Liver (tissue), 9 donors: ENCODE measurements around the gene GPAT3. TPM values are rescaled to one million over a fixed set of nuclear protein-coding genes. Genes with fewer than 3 reads are reported as not detected.

Source experiments
- DNase-seq: peaks from one replicate; pipeline ENCODE4 v3.0.0-alpha.2; 2017; ENCODE audit warnings: low spot score
- H3K27ac ChIP-seq, 2 donors: one replicate each; pipeline ENCODE4 v1.7.0; 2013; ENCODE audit warnings: inconsistent platforms in 2 of 2, low read length in 2 of 2, control low read depth in 1 of 2, low read depth in 1 of 2, mild to moderate bottlenecking in 1 of 2
- H3K27me3 ChIP-seq, 4 donors: one replicate each; pipeline versions ENCODE4 v1.6.1 to v1.7.0; 2013; ENCODE audit warnings: low read length in 3 of 4, inconsistent platforms in 1 of 4, mild to moderate bottlenecking in 1 of 4, moderate library complexity in 1 of 4; ENCODE audit not compliant: control insufficient read depth in 4 of 4, insufficient read depth in 4 of 4
- H3K36me3 ChIP-seq, 4 donors: one replicate each; pipeline versions ENCODE4 v1.6.1 to v1.7.0; 2013; ENCODE audit warnings: low read length in 3 of 4, mild to moderate bottlenecking in 3 of 4, low read depth in 1 of 4, moderate library complexity in 1 of 4; ENCODE audit not compliant: control insufficient read depth in 4 of 4, insufficient read depth in 3 of 4
- H3K4me1 ChIP-seq, 4 donors: one replicate each; pipeline versions ENCODE4 v1.6.1 to v1.7.0; 2013; ENCODE audit warnings: low read length in 3 of 4, mild to moderate bottlenecking in 3 of 4, moderate library complexity in 1 of 4; ENCODE audit not compliant: control insufficient read depth in 4 of 4, insufficient read depth in 4 of 4
- H3K4me3 ChIP-seq, 3 donors: one replicate each; pipeline versions ENCODE4 v1.6.1 to v1.7.0; 2013; ENCODE audit warnings: low read length in 3 of 3, control low read depth in 1 of 3, low read depth in 1 of 3, mild to moderate bottlenecking in 1 of 3
- H3K9ac ChIP-seq, 2 donors: one replicate each; pipeline ENCODE4 v1.7.0; 2013; ENCODE audit warnings: low read length in 2 of 2, mild to moderate bottlenecking in 2 of 2, moderate library complexity in 2 of 2, control low read depth in 1 of 2, low read depth in 1 of 2
- H3K9me3 ChIP-seq, 4 donors: one replicate each; pipeline versions ENCODE4 v1.6.1 to v1.7.0; 2013; ENCODE audit warnings: low read length in 3 of 4; ENCODE audit not compliant: control insufficient read depth in 4 of 4
- EGR1 ChIP-seq, 2 donors: IDR thresholded peaks; 2 replicates each; pipeline ENCODE4 v1.6.1; 2016 to 2018; ENCODE audit warnings: antibody characterized with exemption in 2 of 2, low read depth in 2 of 2
- FOXA1 ChIP-seq: IDR thresholded peaks from 2 replicates; pipeline ENCODE4 v1.6.1; 2016; ENCODE audit warnings: antibody characterized with exemption
- FOXA2 ChIP-seq: IDR thresholded peaks from 2 replicates; pipeline ENCODE4 v1.6.1; 2016; ENCODE audit warnings: antibody characterized with exemption
- GABPA ChIP-seq, 2 donors: IDR thresholded peaks in 1 of 2; conservative IDR thresholded peaks in 1 of 2; 2 replicates each; pipeline ENCODE4 v1.6.1; 2016; ENCODE audit warnings: antibody characterized with exemption in 2 of 2, mild to moderate bottlenecking in 1 of 2, moderate library complexity in 1 of 2
- HNF4A ChIP-seq, 2 donors: conservative IDR thresholded peaks; 2 replicates each; pipeline ENCODE4 v1.6.1; 2016; ENCODE audit warnings: antibody characterized with exemption in 2 of 2, mild to moderate bottlenecking in 2 of 2
- HNF4G ChIP-seq: IDR thresholded peaks from 2 replicates; pipeline ENCODE4 v1.6.1; 2016; ENCODE audit warnings: antibody characterized with exemption
- JUND ChIP-seq, 2 donors: IDR thresholded peaks; 2 replicates each; pipeline ENCODE4 v1.6.1; 2016; ENCODE audit warnings: antibody characterized with exemption in 2 of 2
- NR2F2 ChIP-seq: IDR thresholded peaks from 2 replicates; pipeline ENCODE4 v1.6.1; 2016; ENCODE audit warnings: antibody characterized with exemption
- RAD21 ChIP-seq, 2 donors: IDR thresholded peaks; 2 replicates each; pipeline ENCODE4 v1.6.1; 2016; ENCODE audit warnings: antibody characterized with exemption in 2 of 2, mild to moderate bottlenecking in 2 of 2
- RXRA ChIP-seq, 2 donors: IDR thresholded peaks; 2 replicates each; pipeline ENCODE4 v1.6.1; 2017 to 2018; ENCODE audit warnings: antibody characterized with exemption in 2 of 2, mild to moderate bottlenecking in 1 of 2
- SP1 ChIP-seq: IDR thresholded peaks from 2 replicates; pipeline ENCODE4 v1.6.1; 2018; ENCODE audit warnings: antibody characterized with exemption, mild to moderate bottlenecking
- TAF1 ChIP-seq: conservative IDR thresholded peaks from 2 replicates; pipeline ENCODE4 v1.6.1; 2016; ENCODE audit warnings: antibody characterized with exemption, mild to moderate bottlenecking
- YY1 ChIP-seq: IDR thresholded peaks from 2 replicates; pipeline ENCODE4 v1.6.1; 2016; ENCODE audit warnings: antibody characterized with exemption, mild to moderate bottlenecking
- WGBS: extraction: QIAGEN DNeasy Blood & Tissue Kit; methylation state at CpG from one replicate; pipeline ENCODE4 v1.1.7; 2013; 5-methylcytosine and 5-hydroxymethylcytosine counted together
- polyA plus RNA-seq, 2 donors: library from polyadenylated mRNA; stranded (reverse) in 1 of 2; unstranded in 1 of 2; fragments of 200-250 nt in 1 of 2; fragments of >200 nt in 1 of 2; fragmentation: Nextera tagmentation in 1 of 2; extraction: Ambion mirVana in 1 of 2; gene quantifications; one replicate each; pipeline versions ENCODE4 v1.2.1 to v1.2.3, GENCODE V29; 2013 to 2015
- total RNA-seq, 2 donors: library from RNA; depleted of rRNA; stranded (reverse); fragments of >200 nt; gene quantifications; one replicate each; pipeline ENCODE4 v1.2.3, GENCODE V29; 2014
- TF ChIP-seq, protein P1 (sequence below): IDR thresholded peaks from 2 replicates; pipeline ENCODE4 v1.6.1; 2016; ENCODE audit warnings: antibody characterized with exemption
- TF ChIP-seq, protein P2 (sequence below): fragments of 150-350 bp; IDR thresholded peaks from 2 replicates; pipeline ENCODE4 v1.5.1; 2017; ENCODE audit warnings: improper control_type of control experiment, low read depth, low read length; ENCODE audit not compliant: missing input control
- TF ChIP-seq, protein P3 (sequence below): IDR thresholded peaks from 2 replicates; pipeline ENCODE4 v1.6.1; 2016; ENCODE audit warnings: antibody characterized with exemption
- TF ChIP-seq, protein P4 (sequence below): IDR thresholded peaks from 2 replicates; pipeline ENCODE4 v1.6.1; 2016; ENCODE audit warnings: antibody characterized with exemption
- donor health status: healthy.
- donor health status: healthy.
- donor health status: healthy.
- donor health status: healthy.
- donor health status: healthy.

GPAT3 gene
- total and polyA plus RNA-seq, 4 donors = 1.8 to 6.2 (median 4.5) TPM

DNA sequence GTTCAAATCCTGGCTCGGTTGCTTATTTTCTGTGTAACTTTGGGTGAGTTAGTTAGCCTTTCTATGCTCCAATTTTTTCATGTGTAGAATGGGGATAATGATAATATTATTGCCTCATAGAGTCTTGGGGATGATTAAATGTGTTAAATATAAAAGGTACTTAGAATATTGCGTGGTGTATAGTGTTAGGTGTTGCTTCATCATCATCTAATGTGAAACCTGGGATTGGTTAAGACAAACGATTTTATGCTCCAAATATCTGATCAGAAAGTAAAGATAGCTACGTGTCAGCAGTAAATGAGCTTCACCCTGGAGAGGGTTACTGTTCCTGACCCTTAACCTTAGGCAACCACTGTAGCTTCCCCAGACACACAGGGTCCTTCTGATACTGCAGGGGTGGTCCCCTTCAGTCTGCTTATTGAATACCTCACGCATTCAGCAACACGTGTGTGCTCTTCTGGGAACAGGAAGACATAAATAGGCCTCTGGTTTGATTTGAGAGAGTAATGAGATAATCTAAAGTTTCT is 50.1 kb downstream of the GPAT3 start:
- TF ChIP-seq, protein P1, sequence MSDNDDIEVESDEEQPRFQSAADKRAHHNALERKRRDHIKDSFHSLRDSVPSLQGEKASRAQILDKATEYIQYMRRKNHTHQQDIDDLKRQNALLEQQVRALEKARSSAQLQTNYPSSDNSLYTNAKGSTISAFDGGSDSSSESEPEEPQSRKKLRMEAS = no peak
- TF ChIP-seq HNF4A (conservative IDR thresholded peaks at IDR 0.05) (no peak), RXRA (IDR thresholded peaks at IDR 0.05) (no peak), RAD21 (IDR thresholded peaks at IDR 0.05) (no peak), FOXA2 (no peak), EGR1 (IDR thresholded peaks at IDR 0.05; ENCODE audit: low read depth in 2 of 2) (no peak), GABPA (IDR thresholded peaks at IDR 0.05 in 1 of 2, conservative IDR thresholded peaks at IDR 0.05 in 1 of 2) (no peak), TAF1 (no peak), JUND (IDR thresholded peaks at IDR 0.05) (no peak), SP1 (no peak), HNF4G (no peak), FOXA1 (no peak)
- TF ChIP-seq, protein P2, sequence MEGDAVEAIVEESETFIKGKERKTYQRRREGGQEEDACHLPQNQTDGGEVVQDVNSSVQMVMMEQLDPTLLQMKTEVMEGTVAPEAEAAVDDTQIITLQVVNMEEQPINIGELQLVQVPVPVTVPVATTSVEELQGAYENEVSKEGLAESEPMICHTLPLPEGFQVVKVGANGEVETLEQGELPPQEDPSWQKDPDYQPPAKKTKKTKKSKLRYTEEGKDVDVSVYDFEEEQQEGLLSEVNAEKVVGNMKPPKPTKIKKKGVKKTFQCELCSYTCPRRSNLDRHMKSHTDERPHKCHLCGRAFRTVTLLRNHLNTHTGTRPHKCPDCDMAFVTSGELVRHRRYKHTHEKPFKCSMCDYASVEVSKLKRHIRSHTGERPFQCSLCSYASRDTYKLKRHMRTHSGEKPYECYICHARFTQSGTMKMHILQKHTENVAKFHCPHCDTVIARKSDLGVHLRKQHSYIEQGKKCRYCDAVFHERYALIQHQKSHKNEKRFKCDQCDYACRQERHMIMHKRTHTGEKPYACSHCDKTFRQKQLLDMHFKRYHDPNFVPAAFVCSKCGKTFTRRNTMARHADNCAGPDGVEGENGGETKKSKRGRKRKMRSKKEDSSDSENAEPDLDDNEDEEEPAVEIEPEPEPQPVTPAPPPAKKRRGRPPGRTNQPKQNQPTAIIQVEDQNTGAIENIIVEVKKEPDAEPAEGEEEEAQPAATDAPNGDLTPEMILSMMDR = no peak
- TF ChIP-seq, protein P3, sequence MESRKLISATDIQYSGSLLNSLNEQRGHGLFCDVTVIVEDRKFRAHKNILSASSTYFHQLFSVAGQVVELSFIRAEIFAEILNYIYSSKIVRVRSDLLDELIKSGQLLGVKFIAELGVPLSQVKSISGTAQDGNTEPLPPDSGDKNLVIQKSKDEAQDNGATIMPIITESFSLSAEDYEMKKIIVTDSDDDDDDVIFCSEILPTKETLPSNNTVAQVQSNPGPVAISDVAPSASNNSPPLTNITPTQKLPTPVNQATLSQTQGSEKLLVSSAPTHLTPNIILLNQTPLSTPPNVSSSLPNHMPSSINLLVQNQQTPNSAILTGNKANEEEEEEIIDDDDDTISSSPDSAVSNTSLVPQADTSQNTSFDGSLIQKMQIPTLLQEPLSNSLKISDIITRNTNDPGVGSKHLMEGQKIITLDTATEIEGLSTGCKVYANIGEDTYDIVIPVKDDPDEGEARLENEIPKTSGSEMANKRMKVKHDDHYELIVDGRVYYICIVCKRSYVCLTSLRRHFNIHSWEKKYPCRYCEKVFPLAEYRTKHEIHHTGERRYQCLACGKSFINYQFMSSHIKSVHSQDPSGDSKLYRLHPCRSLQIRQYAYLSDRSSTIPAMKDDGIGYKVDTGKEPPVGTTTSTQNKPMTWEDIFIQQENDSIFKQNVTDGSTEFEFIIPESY = no peak
- TF ChIP-seq, protein P4, sequence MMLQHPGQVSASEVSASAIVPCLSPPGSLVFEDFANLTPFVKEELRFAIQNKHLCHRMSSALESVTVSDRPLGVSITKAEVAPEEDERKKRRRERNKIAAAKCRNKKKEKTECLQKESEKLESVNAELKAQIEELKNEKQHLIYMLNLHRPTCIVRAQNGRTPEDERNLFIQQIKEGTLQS = no peak
- Histone ChIP-seq H3K4me1 (peaks cover 8 to 12% (median 10%) of the 10 kb centered on the region in 4 donors), H3K4me3 (no peak overlapping the region), H3K9ac (no peak overlapping the region), H3K27ac (no peak overlapping the region), H3K36me3 (peaks cover 0 to 2% (median 0%) of the 10 kb centered on the region in 4 donors), H3K27me3 (no peaks in the 10 kb centered on the region), H3K9me3 (no peaks in the 10 kb centered on the region)
- no peak for DNase-seq
- 88% methylated on average over 6 of the region's 6 CpGs for WGBS

DNA sequence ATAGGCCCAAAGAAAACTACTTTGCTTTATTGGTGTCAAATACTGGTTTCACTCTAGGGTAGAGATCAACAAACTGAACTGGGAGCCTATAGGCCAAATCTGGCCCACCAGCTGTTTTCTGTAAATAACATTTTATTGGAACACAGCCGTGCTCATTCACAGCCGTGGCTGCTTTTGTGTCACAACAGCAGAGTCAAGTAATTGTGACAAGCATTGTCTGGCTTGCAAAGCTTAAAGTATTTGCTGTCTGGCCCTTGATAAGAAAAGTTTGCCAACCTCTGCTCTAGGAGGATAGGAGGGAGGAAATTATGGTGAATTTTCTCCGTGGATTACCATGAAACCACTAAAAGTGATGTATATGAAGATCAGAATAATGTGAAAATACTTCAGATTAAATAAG is 53.4 kb downstream of the GPAT3 start:
- DNase-seq = no peak
- WGBS = 81% methylated on average over 3 of the region's 3 CpGs
- no peak overlapping the region for H3K27ac ChIP-seq

More for the DNA sequence above, 53.4 kb downstream of the GPAT3 start:
- no peak for TF ChIP-seq GABPA (IDR thresholded peaks at IDR 0.05 in 1 of 2, conservative IDR thresholded peaks at IDR 0.05 in 1 of 2)
- TF ChIP-seq, protein P4 = no peak
- TF ChIP-seq NR2F2 = no peak
- TF ChIP-seq, protein P3 = no peak
- TF ChIP-seq FOXA1 = no peak
- TF ChIP-seq, protein P1 = no peak
- TF ChIP-seq FOXA2 = no peak
- TF ChIP-seq YY1 = no peak
- no peak for TF ChIP-seq JUND (IDR thresholded peaks at IDR 0.05)
- no peak for TF ChIP-seq EGR1 (IDR thresholded peaks at IDR 0.05; ENCODE audit: low read depth in 2 of 2)
- no peak for TF ChIP-seq RXRA (IDR thresholded peaks at IDR 0.05)
- no peak for TF ChIP-seq TAF1
- TF ChIP-seq HNF4A (conservative IDR thresholded peaks at IDR 0.05) = no peak
- TF ChIP-seq, protein P2 = no peak
- TF ChIP-seq RAD21 (IDR thresholded peaks at IDR 0.05) = no peak
- Histone ChIP-seq H3K4me1 (no peaks in the 10 kb centered on the region), H3K27me3 (no peaks in the 10 kb centered on the region), H3K9me3 (no peaks in the 10 kb centered on the region), H3K9ac (no peak overlapping the region), H3K4me3 (no peak overlapping the region), H3K36me3 (no peaks in the 10 kb centered on the region)
